Measurements from ENCODE around the gene WDR72.
A peak's percentile ranks its signal among the peaks of the same experiment; 100 is the strongest.

WDR72 gene

DNA sequence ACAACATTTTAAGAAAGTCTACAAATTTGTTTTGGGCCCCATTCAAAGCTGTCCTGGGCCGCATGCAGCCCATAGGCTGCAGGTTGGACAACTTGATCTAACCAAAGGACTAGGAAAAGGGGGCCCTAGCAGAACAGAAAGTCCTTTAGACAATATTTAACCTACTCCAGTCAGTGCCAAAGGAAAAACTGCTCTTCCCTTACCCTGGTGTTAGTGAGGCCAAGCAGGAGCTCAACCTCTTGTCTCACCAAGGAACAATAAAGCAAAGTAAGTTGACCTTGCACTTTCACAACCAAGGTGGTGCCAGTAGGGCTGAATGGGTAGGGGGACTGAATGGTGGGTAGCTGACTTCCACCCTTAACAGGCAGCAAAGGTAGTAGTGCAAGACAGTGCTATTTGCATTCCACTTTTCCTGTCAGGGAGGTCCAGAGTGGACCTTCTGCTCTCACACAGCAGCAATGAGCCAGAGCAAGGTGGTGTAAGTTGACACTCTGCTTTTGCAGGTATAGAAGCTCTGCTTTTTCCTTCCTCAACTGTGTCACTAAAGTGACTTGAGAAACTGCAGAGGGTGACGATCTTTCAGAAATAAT lies 124.9 kb downstream of the WDR72 start:
- TF ChIP-seq, protein P1, sequence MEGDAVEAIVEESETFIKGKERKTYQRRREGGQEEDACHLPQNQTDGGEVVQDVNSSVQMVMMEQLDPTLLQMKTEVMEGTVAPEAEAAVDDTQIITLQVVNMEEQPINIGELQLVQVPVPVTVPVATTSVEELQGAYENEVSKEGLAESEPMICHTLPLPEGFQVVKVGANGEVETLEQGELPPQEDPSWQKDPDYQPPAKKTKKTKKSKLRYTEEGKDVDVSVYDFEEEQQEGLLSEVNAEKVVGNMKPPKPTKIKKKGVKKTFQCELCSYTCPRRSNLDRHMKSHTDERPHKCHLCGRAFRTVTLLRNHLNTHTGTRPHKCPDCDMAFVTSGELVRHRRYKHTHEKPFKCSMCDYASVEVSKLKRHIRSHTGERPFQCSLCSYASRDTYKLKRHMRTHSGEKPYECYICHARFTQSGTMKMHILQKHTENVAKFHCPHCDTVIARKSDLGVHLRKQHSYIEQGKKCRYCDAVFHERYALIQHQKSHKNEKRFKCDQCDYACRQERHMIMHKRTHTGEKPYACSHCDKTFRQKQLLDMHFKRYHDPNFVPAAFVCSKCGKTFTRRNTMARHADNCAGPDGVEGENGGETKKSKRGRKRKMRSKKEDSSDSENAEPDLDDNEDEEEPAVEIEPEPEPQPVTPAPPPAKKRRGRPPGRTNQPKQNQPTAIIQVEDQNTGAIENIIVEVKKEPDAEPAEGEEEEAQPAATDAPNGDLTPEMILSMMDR (conservative IDR thresholded peaks at IDR 0.05; ENCODE audit: low read depth, low read length), result no peak

DNA sequence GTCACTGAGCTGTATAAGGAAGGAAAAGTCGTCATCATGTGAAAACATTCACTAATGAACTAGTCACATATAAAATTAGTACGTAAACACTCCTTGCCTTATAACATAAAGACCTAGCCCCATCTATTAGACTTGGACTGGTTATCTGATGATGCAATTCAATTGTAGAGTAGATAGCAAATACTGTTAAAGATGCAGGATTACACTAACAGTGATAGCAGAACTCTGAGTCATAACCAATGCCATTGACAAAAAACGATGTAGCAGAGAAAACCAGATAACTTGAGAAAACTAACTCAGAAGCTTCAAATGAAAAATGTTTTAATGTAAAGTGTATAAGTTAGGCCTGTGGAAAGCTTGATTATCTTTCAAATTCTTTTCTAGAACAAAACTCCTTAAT lies 132.2 kb downstream of the WDR72 start:
- TF ChIP-seq, protein P1 (conservative IDR thresholded peaks at IDR 0.05; ENCODE audit: low read depth, low read length), result no peak
- no peak for DNase-seq (ENCODE audit: low read depth)
- no peak overlapping the region for H3K4me3 ChIP-seq (ENCODE audit: low read length)

More for the DNA sequence above, 124.9 kb downstream of the WDR72 start:
- H3K4me3 ChIP-seq (ENCODE audit: low read length), result no peak overlapping the region
- no peak for DNase-seq (ENCODE audit: low read depth)

DNA sequence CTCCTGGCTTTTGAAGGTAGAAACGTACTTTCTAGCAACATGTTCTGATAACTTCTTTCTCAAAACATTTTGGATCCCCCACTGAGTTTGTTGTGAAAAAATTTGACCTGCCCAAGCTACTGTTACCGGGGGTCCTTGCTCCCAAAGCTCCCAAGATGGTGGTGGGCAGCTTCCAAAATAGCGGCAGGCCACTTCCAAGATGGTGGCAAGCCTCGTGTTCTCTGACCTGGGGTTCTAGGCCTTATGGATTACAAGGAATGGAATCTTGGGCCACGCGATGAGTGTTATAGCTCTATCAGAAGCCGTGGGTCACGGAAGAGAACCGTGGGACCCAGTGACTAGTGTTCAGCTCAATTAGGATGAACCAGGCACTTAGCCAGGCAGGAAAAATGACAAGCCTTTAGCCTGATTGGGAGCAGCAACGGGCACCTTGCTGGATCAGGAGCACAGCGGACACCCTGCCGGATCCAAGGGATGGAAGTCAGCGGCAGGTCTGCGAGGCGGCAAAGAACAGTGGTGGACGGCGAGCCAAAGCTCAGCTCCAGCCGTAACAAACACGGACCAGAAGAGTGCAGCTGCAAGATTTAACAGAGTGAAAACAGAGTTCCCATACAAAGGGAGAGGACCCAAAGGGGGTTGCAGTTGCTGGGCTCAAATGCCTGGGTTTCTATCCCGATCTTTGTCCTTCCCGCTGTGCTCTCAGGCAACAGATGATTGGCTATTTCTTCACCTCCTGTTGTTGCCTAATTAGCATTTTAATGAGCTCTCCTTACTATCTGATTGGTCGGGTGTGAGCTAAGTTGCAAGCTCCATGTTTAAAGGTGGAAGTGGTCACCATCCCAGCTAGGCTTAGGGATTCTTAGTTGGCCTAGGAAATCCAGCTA lies 133.3 kb downstream of the WDR72 start:
- TF ChIP-seq, protein P1 (conservative IDR thresholded peaks at IDR 0.05; ENCODE audit: low read depth, low read length), result no peak
- H3K4me3 ChIP-seq (ENCODE audit: low read length), result no peak overlapping the region
- DNase-seq (ENCODE audit: low read depth), result no peak

DNA sequence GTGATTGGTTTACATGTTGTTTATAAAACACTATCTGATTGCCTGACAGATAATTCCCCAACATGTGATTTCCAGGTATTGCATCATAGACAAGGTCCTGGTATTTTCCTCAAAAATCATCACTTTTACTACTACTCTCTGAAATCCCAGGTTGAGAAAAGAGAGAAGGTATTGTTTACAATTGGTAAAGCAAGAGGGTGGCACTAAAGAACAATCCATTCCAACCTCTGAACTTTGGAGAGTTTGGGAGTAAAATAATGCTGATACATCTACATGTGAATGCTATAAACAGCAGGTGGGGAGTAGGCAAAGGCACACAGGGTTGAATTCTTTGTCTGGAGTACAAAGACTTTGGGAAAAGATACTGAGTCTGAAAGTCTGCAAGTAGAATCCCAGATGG lies 134.2 kb downstream of the WDR72 start:
- TF ChIP-seq, protein P1 (conservative IDR thresholded peaks at IDR 0.05; ENCODE audit: low read depth, low read length), result no peak
- no peak overlapping the region for H3K4me3 ChIP-seq (ENCODE audit: low read length)
- no peak for DNase-seq (ENCODE audit: low read depth)

DNA sequence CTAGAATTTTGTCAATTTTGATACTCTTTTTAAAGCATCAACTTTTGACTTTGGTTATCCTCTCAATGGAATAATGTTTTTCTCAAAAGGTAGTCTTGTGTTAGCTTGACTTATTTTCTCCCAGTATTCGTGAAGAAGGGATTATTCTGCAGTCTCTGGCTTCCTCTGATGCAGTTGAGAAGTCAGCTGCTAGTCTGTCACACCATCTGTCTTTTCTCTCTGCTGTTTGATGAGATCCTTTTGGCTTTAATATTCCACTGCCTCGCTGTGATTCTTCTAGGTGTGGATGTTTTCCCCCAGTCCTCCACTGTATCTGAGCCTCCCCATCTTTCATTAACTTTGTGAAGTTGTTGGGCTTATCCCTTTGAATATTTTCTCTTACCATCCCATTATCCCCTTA lies 141.0 kb downstream of the WDR72 start:
- TF ChIP-seq, protein P1 (conservative IDR thresholded peaks at IDR 0.05; ENCODE audit: low read depth, low read length), result no peak
- no peak for DNase-seq (ENCODE audit: low read depth)
- H3K4me3 ChIP-seq (ENCODE audit: low read length), result no peak overlapping the region

DNA sequence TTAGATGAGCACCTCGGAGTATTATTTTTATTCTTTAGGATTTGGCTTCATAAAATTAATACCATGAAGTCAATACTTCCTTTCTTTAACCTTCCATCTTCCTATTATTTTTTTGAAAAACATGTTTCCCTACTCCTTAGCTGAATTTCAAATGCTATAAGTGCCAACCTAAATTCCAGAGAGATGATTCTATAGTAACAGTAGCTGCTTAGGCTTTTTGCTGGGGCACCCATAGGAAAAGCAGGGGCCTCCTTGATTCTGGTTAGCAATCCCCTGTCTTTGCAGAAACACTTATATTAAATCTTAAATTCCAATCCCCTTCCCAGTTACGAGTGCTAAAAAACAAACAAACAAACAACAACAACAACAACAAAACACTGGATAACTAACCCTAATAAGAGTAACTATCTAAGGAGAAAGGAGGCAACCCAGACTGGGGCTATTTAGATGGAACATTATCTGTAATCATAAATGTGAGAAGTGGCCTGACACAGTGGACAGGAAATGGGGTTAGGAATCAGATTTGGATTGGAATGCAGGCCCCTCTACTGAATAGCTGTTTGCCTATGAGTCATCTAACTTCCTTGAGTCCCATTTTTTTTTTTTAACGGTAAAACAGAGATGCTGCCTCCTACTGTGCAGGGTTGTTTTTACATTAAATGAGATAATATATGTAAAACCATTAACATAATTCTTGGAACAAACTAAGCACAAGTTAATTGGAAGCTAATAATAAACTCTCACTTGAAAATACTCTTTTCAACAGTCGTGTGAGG lies 148.1 kb downstream of the WDR72 start:
- TF ChIP-seq, protein P1 (conservative IDR thresholded peaks at IDR 0.05; ENCODE audit: low read depth, low read length), result no peak
- no peak overlapping the region for H3K4me3 ChIP-seq (ENCODE audit: low read length)
- peak; percentile 2 for DNase-seq (ENCODE audit: low read depth)

Measured in retinal pigment epithelial cell (primary cell).